GM23338 (cell line): ENCODE data around the gene ZNF891. TPM values are rescaled to one million over a fixed set of nuclear protein-coding genes. Genes with fewer than 3 reads are reported as not detected.

Source experiments
- ATAC-seq: fragments of 200-7000 bp; cut with Tn5 transposase; 3 replicates; pipeline ENCODE4 v1.9.1; 2020
- DNase-seq: peaks from one replicate; pipeline ENCODE4 v3.0.0-alpha.2; 2015; ENCODE audit warnings: low spot score
- H2AFZ ChIP-seq: fragments of 200-600 bp; sonication (generic); 2 replicates; pipeline ENCODE4 v1.8.0; 2016; ENCODE audit warnings: antibody characterized with exemption, mild to moderate bottlenecking, moderate library complexity
- H3F3A ChIP-seq: fragments of 200-600 bp; sonication (generic); replicated peaks from 2 replicates; pipeline ENCODE4 v1.8.0; 2017; ENCODE audit warnings: antibody characterized with exemption, mixed run types, low read depth
- H3K27ac ChIP-seq: fragments of 200-600 bp; sonication (generic); 2 replicates; pipeline ENCODE4 v1.6.1; 2016; ENCODE audit warnings: low read depth
- H3K27me3 ChIP-seq: fragments of 200-600 bp; sonication (generic); 2 replicates; pipeline ENCODE4 v1.8.0; 2016; ENCODE audit warnings: mild to moderate bottlenecking, mixed run types, moderate library complexity; ENCODE audit not compliant: insufficient read depth
- H3K36me3 ChIP-seq: fragments of 200-600 bp; sonication (generic); 2 replicates; pipeline ENCODE4 v1.8.0; 2016; ENCODE audit warnings: mild to moderate bottlenecking; ENCODE audit not compliant: insufficient read depth
- H3K4me1 ChIP-seq: fragments of 200-600 bp; sonication (generic); 2 replicates; pipeline ENCODE4 v1.8.0; 2016; ENCODE audit warnings: mild to moderate bottlenecking, moderate library complexity; ENCODE audit not compliant: insufficient read depth
- H3K4me2 ChIP-seq: fragments of 200-600 bp; sonication (generic); 2 replicates; pipeline ENCODE4 v1.7.1; 2017; ENCODE audit warnings: mixed run types
- H3K4me3 ChIP-seq: fragments of 200-600 bp; sonication (generic); 2 replicates; pipeline ENCODE4 v1.6.1; 2016; ENCODE audit warnings: mixed run types
- H3K79me2 ChIP-seq: fragments of 200-600 bp; sonication (generic); replicated peaks from 2 replicates; pipeline ENCODE4 v1.8.0; 2017; ENCODE audit warnings: mild to moderate bottlenecking; ENCODE audit not compliant: insufficient read depth
- H3K9me2 ChIP-seq: fragments of 200-600 bp; sonication (generic); 2 replicates; pipeline ENCODE4 v1.8.0; 2017; ENCODE audit not compliant: insufficient read depth
- H4K20me1 ChIP-seq: fragments of 200-600 bp; sonication (generic); replicated peaks from 2 replicates; pipeline ENCODE4 v1.8.0; 2017; ENCODE audit warnings: mild to moderate bottlenecking; ENCODE audit not compliant: insufficient read depth
- H3K27ac Mint-ChIP-seq: 2 replicates; pipeline ENCODE4 v1.8.0; 2020; ENCODE audit warnings: inconsistent platforms, mild to moderate bottlenecking, moderate library complexity, mixed read lengths
- H3K27me3 Mint-ChIP-seq: 3 replicates; pipeline ENCODE4 v1.8.0; 2022; ENCODE audit warnings: low read depth, mild to moderate bottlenecking, moderate library complexity, mixed read lengths, inconsistent platforms; ENCODE audit not compliant: insufficient read depth, poor library complexity
- H3K36me3 Mint-ChIP-seq: 3 replicates; pipeline ENCODE4 v1.8.0; 2021; ENCODE audit warnings: low read depth, mild to moderate bottlenecking, inconsistent platforms, moderate library complexity, mixed read lengths
- H3K4me1 Mint-ChIP-seq: 3 replicates; pipeline ENCODE4 v1.8.0; 2020; ENCODE audit warnings: mild to moderate bottlenecking, inconsistent platforms, mixed read lengths
- H3K4me3 Mint-ChIP-seq: 3 replicates; pipeline ENCODE4 v1.8.0; 2021; ENCODE audit warnings: moderate library complexity, mild to moderate bottlenecking, inconsistent platforms, mixed read lengths
- H3K9me3 Mint-ChIP-seq: 3 replicates; pipeline ENCODE4 v1.8.0; 2020; ENCODE audit warnings: moderate library complexity, mild to moderate bottlenecking, inconsistent platforms, mixed read lengths
- EZH2phosphoT487 ChIP-seq: fragments of 200-600 bp; sonication (generic); IDR thresholded peaks from one replicate; pipeline ENCODE4 v1.8.1; 2018; ENCODE audit warnings: antibody characterized with exemption; ENCODE audit not compliant: unreplicated experiment
- JUNB ChIP-seq: IDR thresholded peaks from one replicate; pipeline ENCODE4 v1.6.1; 2016; ENCODE audit warnings: antibody characterized with exemption; ENCODE audit not compliant: unreplicated experiment
- POLR2AphosphoS5 ChIP-seq: IDR thresholded peaks from 2 replicates; pipeline ENCODE4 v1.6.1; 2016; ENCODE audit warnings: antibody characterized with exemption, low read depth
- REST ChIP-seq: IDR thresholded peaks from one replicate; pipeline ENCODE4 v1.6.1; 2018; ENCODE audit warnings: antibody characterized with exemption; ENCODE audit not compliant: unreplicated experiment
- ZNF114 ChIP-seq: fragments of 250-450 bp; sonication (Bioruptor Pico); IDR thresholded peaks from 2 replicates; pipeline ENCODE4 v1.5.0; 2020; ENCODE audit warnings: mild to moderate bottlenecking, moderate library complexity
- polyA plus RNA-seq: library from polyadenylated mRNA; unstranded; fragments of >200 nt; fragmentation: Nextera tagmentation; extraction: Ambion mirVana; gene quantifications from 2 replicates; pipeline ENCODE4 v1.2.1, GENCODE V29; 2016
- total RNA-seq: library from RNA; depleted of rRNA; stranded (reverse); fragments of >200 nt; shearing (Covaris generic); gene quantifications from 2 replicates; pipeline ENCODE4 v1.2.3, GENCODE V29; 2014; rRNA removed

Gene ZNF891
- total and polyA plus RNA-seq, 2 experiments from 2014 or later, result 1.8 to 5.4 TPM

GRCh38 chr12:133057446-133057845 is 72.6 kb downstream of the ZNF891 start:
- TF ChIP-seq JUNB (no peak), ZNF114 (CRISPR knock-in tag) (no peak), REST (no peak), EZH2phosphoT487 (no peak), POLR2AphosphoS5 (no peak)

More at GRCh38 chr12:133057446-133057845, 72.6 kb downstream of the ZNF891 start:
- H3K4me1 ChIP-seq, result no peaks in the 10 kb centered on the region
- H3K4me2 ChIP-seq, result no peak overlapping the region
- Mint-ChIP-seq H3K9me3 (peaks cover 99% of the 10 kb centered on the region), H3K4me1 (no peaks in the 10 kb centered on the region), H3K27ac (no peak overlapping the region), H3K36me3 (peaks cover 94% of the 10 kb centered on the region), H3K4me3 (no peak overlapping the region), H3K27me3 (peaks cover 24% of the 10 kb centered on the region)
- DNase-seq, result peak; percentile 11
- H3F3A ChIP-seq, result peaks cover 30% of the 10 kb centered on the region
- H3K27ac ChIP-seq, result no peak overlapping the region
- no peaks in the 10 kb centered on the region for H3K9me2 ChIP-seq
- H4K20me1 ChIP-seq, result no peaks in the 10 kb centered on the region
- peak overlapping the region; percentile 13; the same call in 1 of the 2 replicates for H3K4me3 ChIP-seq
- no peaks in the 10 kb centered on the region for H3K27me3 ChIP-seq
- ATAC-seq, result no peak
- H3K79me2 ChIP-seq, result no peaks in the 10 kb centered on the region
- peaks cover 91% of the 10 kb centered on the region for H3K36me3 ChIP-seq
- no peak overlapping the region for H2AFZ ChIP-seq

Other genes starting within 250 kb of the ZNF891 start
- 42.7 and 47.7 TPM in 2 replicates for gene CHFR, start 242.7 kb downstream of the ZNF891 start, total RNA-seq
- gene CHFR, start 242.7 kb downstream of the ZNF891 start, polyA plus RNA-seq, result 20.6 and 23.0 TPM in 2 replicates
- gene ZNF605, start 174.0 kb downstream of the ZNF891 start, total RNA-seq, result 14.4 and 17.1 TPM in 2 replicates
- gene ZNF605, start 174.0 kb downstream of the ZNF891 start, polyA plus RNA-seq, result 10.7 and 13.5 TPM in 2 replicates
- 12.4 and 18.9 TPM in 2 replicates for gene ZNF26, start 143.9 kb downstream of the ZNF891 start, total RNA-seq
- gene ZNF26, start 143.9 kb downstream of the ZNF891 start, polyA plus RNA-seq, result 2.5 and 4.8 TPM in 2 replicates
- gene ZNF84, start 92.8 kb downstream of the ZNF891 start, total RNA-seq, result 36.3 and 46.6 TPM in 2 replicates
- gene ZNF84, start 92.8 kb downstream of the ZNF891 start, polyA plus RNA-seq, result 15.0 and 21.1 TPM in 2 replicates
- 11.0 and 15.4 TPM in 2 replicates for gene ZNF140, start 49.4 kb downstream of the ZNF891 start, total RNA-seq
- gene ZNF140, start 49.4 kb downstream of the ZNF891 start, polyA plus RNA-seq, result 13.4 and 16.2 TPM in 2 replicates
- 10.3 and 18.5 TPM in 2 replicates for gene ZNF10, start 353 bp upstream of the ZNF891 start, total RNA-seq
- gene ZNF10, start 353 bp upstream of the ZNF891 start, polyA plus RNA-seq, result 7.3 and 8.2 TPM in 2 replicates
- gene ZNF268, start 51.2 kb upstream of the ZNF891 start, total RNA-seq, result 17.5 and 25.2 TPM in 2 replicates
- 11.2 and 15.1 TPM in 2 replicates for gene ZNF268, start 51.2 kb upstream of the ZNF891 start, polyA plus RNA-seq
- gene ANHX, start 105.6 kb upstream of the ZNF891 start, total RNA-seq, result not detected in 2 replicates
- gene ANHX, start 105.6 kb upstream of the ZNF891 start, polyA plus RNA-seq, result not detected in 2 replicates